Gastroesophageal sphincter (tissue), 4 donors: ENCODE data around the gene SLC38A5. TPM values are rescaled to one million over a fixed set of nuclear protein-coding genes. Genes with fewer than 3 reads are reported as not detected.

Experiments used
- ATAC-seq: fragments of 150-250 bp; one replicate; pipeline ENCODE4 v1.9.1; 2016; ENCODE audit warnings: mild to moderate bottlenecking, moderate library complexity
- H3K27ac ChIP-seq, 4 donors: fragments of 200-600 bp; sonication (generic) in 3 of 4; 1 replicate in 3 of 4; 2 replicates in 1 of 4; pipeline ENCODE4 v1.5.1; 2016 to 2019
- H3K27me3 ChIP-seq: fragments of 200-600 bp; sonication (generic); one replicate; pipeline ENCODE4 v1.5.1; 2019
- H3K36me3 ChIP-seq, 2 donors: fragments of 200-600 bp; sonication (generic); one replicate each; pipeline ENCODE4 v1.5.1; 2019; ENCODE audit warnings: control low read depth in 1 of 2
- H3K4me1 ChIP-seq, 3 donors: fragments of 200-600 bp; sonication (generic); 1 replicate in 2 of 3; 2 replicates in 1 of 3; pipeline ENCODE4 v1.5.1; 2016 to 2019; ENCODE audit warnings: control low read depth in 2 of 3
- H3K4me3 ChIP-seq, 2 donors: fragments of 200-600 bp; sonication (generic); one replicate each; pipeline ENCODE4 v1.5.1; 2019; ENCODE audit warnings: mild to moderate bottlenecking in 1 of 2, moderate library complexity in 1 of 2
- H3K9me3 ChIP-seq, 3 donors: fragments of 200-600 bp; sonication (generic); one replicate each; pipeline ENCODE4 v1.5.1; 2017 to 2019; ENCODE audit warnings: control low read depth in 2 of 3
- EP300 ChIP-seq: sonication (generic); formaldehyde crosslinking; IDR thresholded peaks from one replicate; pipeline ENCODE4 v1.6.1; 2017; ENCODE audit warnings: antibody characterized with exemption, mild to moderate bottlenecking
- POLR2A ChIP-seq, 2 donors: fragments of 450-650 bp; IDR thresholded peaks; one replicate each; pipeline ENCODE4 v1.6.1; 2017; ENCODE audit warnings: antibody characterized with exemption in 2 of 2, mild to moderate bottlenecking in 2 of 2, moderate library complexity in 1 of 2
- POLR2AphosphoS5 ChIP-seq: sonication (generic); formaldehyde crosslinking; IDR thresholded peaks from one replicate; pipeline ENCODE4 v1.6.1; 2017; ENCODE audit warnings: antibody characterized with exemption
- WGBS, 2 donors: methylation state at CpG; one replicate each; pipeline ENCODE4 v1.1.5; 2018; ENCODE audit warnings: low coverage in 1 of 2; 5-methylcytosine and 5-hydroxymethylcytosine counted together
- total RNA-seq, 4 donors: library from RNA; depleted of rRNA; stranded (reverse); fragments of >200 nt; gene quantifications; one replicate each; pipeline ENCODE4 v1.1.0, GENCODE V29; 2016
- TF ChIP-seq, protein P1 (sequence below), 4 experiments: fragments of 200-600 bp in 2 of 4; fragments of 450-650 bp in 2 of 4; sonication (generic) in 1 of 4; IDR thresholded peaks; one replicate each; pipeline ENCODE4 v1.5.1; 2017 to 2019; ENCODE audit warnings: antibody characterized with exemption in 4 of 4, mild to moderate bottlenecking in 2 of 4, moderate library complexity in 2 of 4

The SLC38A5 gene
- total RNA-seq, 4 donors from 2014 or later: 4.2 to 7.9 (median 4.7) TPM

DNA sequence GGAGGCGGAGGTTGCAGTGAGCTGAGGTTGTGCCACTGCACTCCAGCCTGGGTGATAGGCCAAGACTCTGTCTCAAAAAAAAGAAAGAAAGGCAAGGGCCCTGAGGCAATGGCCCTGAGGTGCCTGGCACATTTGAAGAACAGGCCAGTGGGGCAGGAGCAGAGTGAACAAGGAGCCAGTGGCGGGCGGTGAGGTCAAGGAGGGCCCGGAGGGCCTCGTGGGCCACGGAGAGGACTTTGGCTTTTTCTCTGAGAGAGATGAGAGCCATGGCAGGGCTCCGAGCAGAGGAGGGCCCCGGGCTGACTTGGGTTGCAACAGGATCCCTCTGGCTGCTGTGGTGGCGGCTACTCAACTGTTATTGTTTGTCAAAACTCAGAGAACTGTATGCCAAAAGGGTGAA is 19.2 kb upstream of the SLC38A5 start:
- Histone ChIP-seq H3K27me3 (no peaks in the 10 kb centered on the region), H3K4me1 (no peaks in the 10 kb centered on the region), H3K36me3 (peaks cover 0 to 18% of the 10 kb centered on the region in 2 donors), H3K4me3 (no peak overlapping the region), H3K9me3 (no peaks in the 10 kb centered on the region), H3K27ac (no peak overlapping the region)
- WGBS, 2 donors: no CpG with 5 or more reads among the region's 9 CpGs
- TF ChIP-seq, protein P1, sequence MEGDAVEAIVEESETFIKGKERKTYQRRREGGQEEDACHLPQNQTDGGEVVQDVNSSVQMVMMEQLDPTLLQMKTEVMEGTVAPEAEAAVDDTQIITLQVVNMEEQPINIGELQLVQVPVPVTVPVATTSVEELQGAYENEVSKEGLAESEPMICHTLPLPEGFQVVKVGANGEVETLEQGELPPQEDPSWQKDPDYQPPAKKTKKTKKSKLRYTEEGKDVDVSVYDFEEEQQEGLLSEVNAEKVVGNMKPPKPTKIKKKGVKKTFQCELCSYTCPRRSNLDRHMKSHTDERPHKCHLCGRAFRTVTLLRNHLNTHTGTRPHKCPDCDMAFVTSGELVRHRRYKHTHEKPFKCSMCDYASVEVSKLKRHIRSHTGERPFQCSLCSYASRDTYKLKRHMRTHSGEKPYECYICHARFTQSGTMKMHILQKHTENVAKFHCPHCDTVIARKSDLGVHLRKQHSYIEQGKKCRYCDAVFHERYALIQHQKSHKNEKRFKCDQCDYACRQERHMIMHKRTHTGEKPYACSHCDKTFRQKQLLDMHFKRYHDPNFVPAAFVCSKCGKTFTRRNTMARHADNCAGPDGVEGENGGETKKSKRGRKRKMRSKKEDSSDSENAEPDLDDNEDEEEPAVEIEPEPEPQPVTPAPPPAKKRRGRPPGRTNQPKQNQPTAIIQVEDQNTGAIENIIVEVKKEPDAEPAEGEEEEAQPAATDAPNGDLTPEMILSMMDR (IDR thresholded peaks at IDR 0.05): no peak
- TF ChIP-seq EP300 (no peak), POLR2AphosphoS5 (no peak), POLR2A (IDR thresholded peaks at IDR 0.05) (no peak)
- ATAC-seq: no peak

DNA sequence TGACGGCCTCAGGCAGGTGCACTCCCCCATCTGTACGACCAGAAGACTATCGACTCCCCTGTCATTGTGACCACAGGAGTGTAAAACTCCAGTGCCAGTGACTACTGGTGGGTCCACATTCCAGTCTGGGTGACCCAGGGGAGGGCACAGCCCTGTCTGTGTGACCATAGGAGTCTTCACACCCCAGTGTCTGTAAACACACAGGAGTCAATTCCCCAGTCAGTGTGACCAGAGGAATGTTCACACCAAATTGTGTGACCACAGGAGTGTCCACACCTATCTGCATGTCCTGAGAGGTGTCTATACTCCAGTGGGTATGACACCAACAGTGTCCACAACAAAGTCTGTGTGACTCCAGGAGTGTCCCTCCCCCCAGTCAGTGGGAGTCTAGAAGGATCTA is 18.0 kb upstream of the SLC38A5 start:
- Histone ChIP-seq H3K27ac (no peak overlapping the region), H3K27me3 (no peaks in the 10 kb centered on the region), H3K36me3 (peaks cover 0 to 31% of the 10 kb centered on the region in 2 donors), H3K4me1 (no peaks in the 10 kb centered on the region), H3K4me3 (no peak overlapping the region), H3K9me3 (no peaks in the 10 kb centered on the region)
- no peak for ATAC-seq
- no CpG with 5 or more reads among the region's 3 CpGs for WGBS, 2 donors
- no peak for TF ChIP-seq POLR2A (IDR thresholded peaks at IDR 0.05)
- TF ChIP-seq, protein P1 (IDR thresholded peaks at IDR 0.05): no peak
- TF ChIP-seq POLR2AphosphoS5: no peak
- no peak for TF ChIP-seq EP300

DNA sequence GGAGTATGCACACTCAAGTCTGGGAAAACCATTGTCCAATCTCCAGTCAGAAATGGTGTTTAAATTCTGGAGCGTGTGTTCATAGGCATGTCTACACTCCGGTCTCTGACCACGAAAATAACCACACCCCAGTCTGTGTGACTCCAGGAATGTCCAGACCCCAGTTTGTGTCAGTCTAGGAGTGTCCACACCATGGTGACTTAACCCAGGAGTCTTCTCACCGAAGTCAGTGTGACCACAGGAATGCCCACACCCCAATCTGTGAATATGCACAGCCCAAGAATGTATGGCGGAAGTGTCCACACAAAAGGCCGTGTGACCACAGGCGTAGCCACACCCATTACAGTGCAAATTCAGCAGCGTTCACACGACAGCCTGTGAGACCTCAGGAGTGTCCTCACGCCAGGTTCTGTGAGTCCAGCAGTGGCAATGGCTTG is 17.3 kb upstream of the SLC38A5 start:
- H3K36me3 ChIP-seq: peaks cover 0 to 38% of the 10 kb centered on the region in 2 donors
- no peaks in the 10 kb centered on the region for H3K9me3 ChIP-seq
- no peak for TF ChIP-seq POLR2AphosphoS5
- TF ChIP-seq, protein P1 (IDR thresholded peaks at IDR 0.05): no peak
- TF ChIP-seq POLR2A (IDR thresholded peaks at IDR 0.05): no peak
- no peak for TF ChIP-seq EP300
- H3K4me1 ChIP-seq: no peaks in the 10 kb centered on the region
- no peak for ATAC-seq
- no CpG with 5 or more reads among the region's 10 CpGs for WGBS, 2 donors
- H3K4me3 ChIP-seq: no peak overlapping the region
- H3K27ac ChIP-seq: no peak overlapping the region
- H3K27me3 ChIP-seq: no peaks in the 10 kb centered on the region

DNA sequence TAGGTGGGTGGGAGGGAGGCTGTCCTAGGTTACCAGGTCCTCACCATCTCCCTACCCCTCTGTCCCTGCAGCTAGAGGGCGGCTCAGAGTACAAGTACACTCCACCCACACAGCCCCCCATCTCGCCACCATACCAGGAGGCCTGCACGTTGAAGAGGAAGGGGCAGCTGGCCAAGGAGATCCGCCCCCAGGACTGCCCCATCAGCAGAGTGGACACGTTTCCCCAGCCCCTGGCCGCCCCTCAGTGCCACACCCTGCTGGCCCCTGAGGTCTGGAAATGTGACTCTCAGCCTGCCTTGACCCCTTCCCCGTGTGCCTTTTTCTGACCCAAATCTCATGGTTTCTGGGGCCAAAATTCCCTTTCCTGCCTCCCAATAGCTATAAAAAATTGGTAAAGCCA is 12.5 kb upstream of the SLC38A5 start:
- Histone ChIP-seq H3K27me3 (no peaks in the 10 kb centered on the region), H3K4me3 (no peak overlapping the region), H3K4me1 (peaks cover 0 to 4% (median 0%) of the 10 kb centered on the region in 3 donors), H3K27ac (no peak overlapping the region), H3K36me3 (peaks cover 0 to 71% of the 10 kb centered on the region in 2 donors), H3K9me3 (no peaks in the 10 kb centered on the region)
- no peak for ATAC-seq
- TF ChIP-seq EP300 (no peak), POLR2AphosphoS5 (no peak), POLR2A (IDR thresholded peaks at IDR 0.05) (no peak)
- TF ChIP-seq, protein P1 (IDR thresholded peaks at IDR 0.05): no peak
- no CpG with 5 or more reads among the region's 7 CpGs for WGBS, 2 donors

DNA sequence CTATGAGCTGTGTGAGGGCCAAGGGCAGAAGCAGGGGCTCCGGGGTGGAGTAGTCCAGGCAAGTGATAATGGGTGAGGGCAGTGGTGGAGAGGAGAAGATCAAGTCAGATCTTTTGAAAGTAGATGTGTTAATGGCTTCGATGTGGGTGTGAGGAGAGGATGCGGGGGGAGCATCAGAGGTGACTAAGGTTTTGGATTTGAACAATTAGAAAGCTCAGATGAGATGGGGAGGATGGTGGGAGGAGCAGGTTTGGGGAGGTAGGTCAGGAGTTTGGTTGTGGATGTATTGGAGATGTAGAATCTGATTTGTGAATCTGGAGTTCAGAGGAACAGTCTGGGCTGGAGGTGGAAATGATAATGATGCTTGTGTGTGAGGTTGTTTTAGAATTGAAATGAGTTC is 10.5 kb upstream of the SLC38A5 start:
- ATAC-seq: no peak
- WGBS, 2 donors: 87% methylated on average over 3 of the region's 3 CpGs; no CpG with 5 or more reads in 1 of the 2 donors
- no peaks in the 10 kb centered on the region for H3K27me3 ChIP-seq

More for the DNA sequence above, 10.5 kb upstream of the SLC38A5 start:
- peaks cover 0 to 63% of the 10 kb centered on the region in 2 donors for H3K36me3 ChIP-seq
- TF ChIP-seq POLR2AphosphoS5: no peak
- no peak for TF ChIP-seq POLR2A (IDR thresholded peaks at IDR 0.05)
- no peak for TF ChIP-seq EP300
- TF ChIP-seq, protein P1 (IDR thresholded peaks at IDR 0.05): no peak
- peaks cover 0 to 13% (median 0%) of the 10 kb centered on the region in 3 donors for H3K4me1 ChIP-seq
- H3K4me3 ChIP-seq: no peak overlapping the region
- no peak overlapping the region for H3K27ac ChIP-seq
- H3K9me3 ChIP-seq: no peaks in the 10 kb centered on the region
